Prostate gland (tissue), 2 donors: ENCODE measurements around the gene EPM2AIP1. TPM values are rescaled to one million over a fixed set of nuclear protein-coding genes. Genes with fewer than 3 reads are reported as not detected.

Experiments
- DNase-seq: peaks from one replicate; pipeline ENCODE4 v3.0.0-alpha.2; 2019; ENCODE audit warnings: low spot score
- H3K27ac ChIP-seq, 2 donors: fragments of 200-600 bp; sonication (generic); 2 replicates each; pipeline ENCODE4 v1.5.1; 2017 to 2019
- H3K27me3 ChIP-seq: fragments of 200-600 bp; sonication (generic); replicated peaks from 2 replicates; pipeline ENCODE4 v1.5.1; 2019; ENCODE audit not compliant: insufficient read depth
- H3K36me3 ChIP-seq, 2 donors: fragments of 200-600 bp; sonication (generic); 1 replicate in 1 of 2; 2 replicates in 1 of 2; pipeline versions ENCODE4 v1.5.1 to v1.8.1; 2017 to 2019
- H3K4me1 ChIP-seq: fragments of 200-600 bp; sonication (generic); replicated peaks from 2 replicates; pipeline ENCODE4 v1.5.1; 2019
- H3K4me3 ChIP-seq, 2 donors: fragments of 200-600 bp; sonication (generic); 2 replicates each; pipeline ENCODE4 v1.5.1; 2017 to 2019
- H3K9me3 ChIP-seq: fragments of 200-600 bp; sonication (generic); 2 replicates; pipeline ENCODE4 v1.5.1; 2017
- POLR2A ChIP-seq: fragments of 450-650 bp; IDR thresholded peaks from one replicate; pipeline ENCODE4 v1.6.1; 2016; ENCODE audit warnings: antibody characterized with exemption, mild to moderate bottlenecking
- POLR2AphosphoS5 ChIP-seq: sonication (generic); formaldehyde crosslinking; IDR thresholded peaks from one replicate; pipeline ENCODE4 v1.6.1; 2017; ENCODE audit warnings: antibody characterized with exemption
- WGBS: methylation state at CpG from one replicate; pipeline ENCODE4 v1.1.5; 2018; 5-methylcytosine and 5-hydroxymethylcytosine counted together
- intact Hi-C: fragments of 100-400 bp; cut with DNase I; formaldehyde crosslinking; loops from one replicate; pipeline ENCODE4 v1.14.2; 2022
- total RNA-seq, 2 donors: library from RNA; depleted of rRNA; stranded (reverse); fragments of >200 nt; gene quantifications; one replicate each; pipeline ENCODE4 v1.1.0, GENCODE V29; 2016
- TF ChIP-seq, protein P1 (sequence below), 4 experiments: fragments of 200-600 bp in 2 of 4; fragments of 450-650 bp in 2 of 4; sonication (generic) in 2 of 4; IDR thresholded peaks; 1 replicate in 3 of 4; 2 replicates in 1 of 4; pipeline ENCODE4 v1.5.1; 2016 to 2019; ENCODE audit warnings: antibody characterized with exemption in 4 of 4, mild to moderate bottlenecking in 2 of 4, moderate library complexity in 2 of 4

Gene EPM2AIP1
- total RNA-seq, 2 donors from 2014 or later, result 13.8 to 14.2 TPM

DNA sequence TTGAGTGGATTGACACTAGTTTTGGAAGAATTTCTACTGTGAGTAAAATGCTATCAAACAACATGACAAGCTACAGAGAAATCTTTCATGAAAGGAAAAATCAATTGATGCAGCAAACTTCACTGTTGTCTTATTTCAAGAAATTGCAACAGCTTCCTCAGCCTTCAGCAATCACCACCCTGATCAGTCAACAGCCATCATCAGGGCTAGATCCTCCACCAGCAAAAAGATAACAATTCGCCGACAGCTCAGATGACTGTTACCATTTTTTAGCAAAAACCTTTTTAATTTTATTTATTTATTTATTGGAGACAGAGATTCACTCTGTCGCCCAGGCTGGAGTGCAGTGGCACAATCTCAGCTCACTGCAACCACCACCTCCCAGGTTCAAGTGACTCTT, 44.4 kb upstream of the EPM2AIP1 start:
- H3K36me3 ChIP-seq, result peaks cover 0 to 7% of the 10 kb centered on the region in 2 donors
- 95% methylated on average over 3 of the region's 3 CpGs for WGBS
- no peaks in the 10 kb centered on the region for H3K9me3 ChIP-seq

DNA sequence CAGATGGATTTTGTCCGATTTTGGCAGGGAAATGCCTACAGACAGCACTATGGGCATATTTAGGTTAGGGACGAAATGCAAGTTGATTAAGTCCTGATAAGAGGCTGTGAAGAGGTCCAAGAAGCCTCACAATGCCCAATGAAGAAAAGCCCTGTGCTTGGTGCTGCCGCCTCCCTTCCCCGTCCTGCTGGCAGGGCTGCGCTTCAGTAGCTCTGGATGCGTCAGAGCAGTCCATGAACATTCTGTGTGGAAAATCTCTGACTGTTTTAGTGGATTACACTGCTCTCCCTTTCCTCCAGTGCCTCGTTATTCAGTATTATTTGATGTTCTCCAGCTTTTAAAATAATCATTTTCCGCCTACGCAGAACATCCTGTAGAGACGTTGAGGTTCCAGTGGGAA, 40.0 kb upstream of the EPM2AIP1 start:
- peak; percentile 31 for DNase-seq
- no peaks in the 10 kb centered on the region for H3K36me3 ChIP-seq
- H3K4me1 ChIP-seq, result peaks cover 9% of the 10 kb centered on the region
- H3K9me3 ChIP-seq, result no peaks in the 10 kb centered on the region
- peak; percentile 67 for TF ChIP-seq POLR2AphosphoS5
- TF ChIP-seq, protein P1, sequence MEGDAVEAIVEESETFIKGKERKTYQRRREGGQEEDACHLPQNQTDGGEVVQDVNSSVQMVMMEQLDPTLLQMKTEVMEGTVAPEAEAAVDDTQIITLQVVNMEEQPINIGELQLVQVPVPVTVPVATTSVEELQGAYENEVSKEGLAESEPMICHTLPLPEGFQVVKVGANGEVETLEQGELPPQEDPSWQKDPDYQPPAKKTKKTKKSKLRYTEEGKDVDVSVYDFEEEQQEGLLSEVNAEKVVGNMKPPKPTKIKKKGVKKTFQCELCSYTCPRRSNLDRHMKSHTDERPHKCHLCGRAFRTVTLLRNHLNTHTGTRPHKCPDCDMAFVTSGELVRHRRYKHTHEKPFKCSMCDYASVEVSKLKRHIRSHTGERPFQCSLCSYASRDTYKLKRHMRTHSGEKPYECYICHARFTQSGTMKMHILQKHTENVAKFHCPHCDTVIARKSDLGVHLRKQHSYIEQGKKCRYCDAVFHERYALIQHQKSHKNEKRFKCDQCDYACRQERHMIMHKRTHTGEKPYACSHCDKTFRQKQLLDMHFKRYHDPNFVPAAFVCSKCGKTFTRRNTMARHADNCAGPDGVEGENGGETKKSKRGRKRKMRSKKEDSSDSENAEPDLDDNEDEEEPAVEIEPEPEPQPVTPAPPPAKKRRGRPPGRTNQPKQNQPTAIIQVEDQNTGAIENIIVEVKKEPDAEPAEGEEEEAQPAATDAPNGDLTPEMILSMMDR (IDR thresholded peaks at IDR 0.05), result no peak
- peak overlapping the region; percentile 50 to 83 for H3K27ac ChIP-seq
- intact Hi-C loops, result no loop called here
- WGBS, result 38% methylated on average over 10 of the region's 10 CpGs
- H3K27me3 ChIP-seq, result no peaks in the 10 kb centered on the region
- no peak overlapping the region for H3K4me3 ChIP-seq

More for the DNA sequence above, 44.4 kb upstream of the EPM2AIP1 start:
- H3K4me1 ChIP-seq, result no peaks in the 10 kb centered on the region
- no peak overlapping the region for H3K4me3 ChIP-seq
- DNase-seq, result no peak
- H3K27ac ChIP-seq, result peak overlapping the region in 1 of 2 donors; percentile 62
- H3K27me3 ChIP-seq, result no peaks in the 10 kb centered on the region
- TF ChIP-seq, protein P1 (IDR thresholded peaks at IDR 0.05), result no peak
- TF ChIP-seq POLR2AphosphoS5, result no peak
- no peak for TF ChIP-seq POLR2A
- intact Hi-C loops, result no loop called here

DNA sequence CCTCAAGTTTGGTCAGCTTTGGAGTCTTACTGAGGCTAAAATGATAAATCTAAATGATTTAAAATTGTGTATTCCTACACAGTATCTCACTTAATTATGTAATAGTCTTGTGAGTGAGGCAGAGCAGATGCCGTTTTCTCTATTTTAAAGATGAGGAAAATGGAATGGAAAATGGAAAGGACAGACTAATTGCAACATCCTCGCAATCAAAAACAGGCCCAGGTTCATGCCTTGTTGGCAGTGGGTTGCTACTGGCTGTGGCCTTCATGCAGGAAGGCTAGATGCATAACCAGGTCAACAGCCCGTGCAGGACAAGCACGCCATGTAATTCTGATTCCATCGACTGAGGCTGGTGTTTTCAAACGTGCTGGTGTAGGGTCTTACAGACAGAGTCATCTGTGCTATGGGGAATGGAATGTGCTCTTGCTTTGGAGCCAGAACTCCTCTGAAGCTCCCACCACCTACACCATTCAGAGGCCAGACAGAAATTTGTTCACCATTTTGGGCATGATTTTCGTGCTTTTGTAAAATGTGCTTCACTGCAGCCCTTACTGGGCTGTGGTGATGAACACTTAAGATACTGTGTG, 38.3 kb upstream of the EPM2AIP1 start:
- H3K4me1 ChIP-seq, result peaks cover 9% of the 10 kb centered on the region
- no peak for DNase-seq
- WGBS, result 62% methylated on average over 7 of the region's 7 CpGs
- intact Hi-C loops, result no loop called here
- TF ChIP-seq, protein P1 (IDR thresholded peaks at IDR 0.05), result no peak
- TF ChIP-seq POLR2A, result no peak
- TF ChIP-seq POLR2AphosphoS5, result no peak
- no peaks in the 10 kb centered on the region for H3K36me3 ChIP-seq
- H3K27ac ChIP-seq, result peak overlapping the region; percentile 57 to 83
- H3K4me3 ChIP-seq, result no peak overlapping the region
- H3K27me3 ChIP-seq, result no peaks in the 10 kb centered on the region
- no peaks in the 10 kb centered on the region for H3K9me3 ChIP-seq

DNA sequence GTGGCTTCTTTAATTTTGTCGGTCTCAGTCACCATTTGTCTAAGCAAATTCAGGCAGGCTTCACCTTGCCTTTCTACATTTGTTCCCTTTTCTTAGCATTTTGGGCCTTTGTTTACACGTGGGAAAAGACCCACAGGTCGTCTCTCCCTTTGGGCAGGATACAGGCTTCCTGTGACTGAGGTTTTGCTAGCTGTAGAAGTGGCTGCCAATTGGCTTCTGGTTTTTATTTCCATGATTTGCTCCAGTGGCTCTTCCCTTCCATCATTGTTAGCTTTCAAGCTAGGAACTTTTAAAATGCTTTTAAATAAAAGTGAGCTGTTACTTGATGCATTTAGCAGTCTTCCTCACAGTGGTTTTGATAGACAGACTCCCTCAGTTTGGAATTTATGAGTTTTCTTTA, 37.7 kb upstream of the EPM2AIP1 start:
- H3K9me3 ChIP-seq, result no peaks in the 10 kb centered on the region
- TF ChIP-seq, protein P1 (IDR thresholded peaks at IDR 0.05), result no peak
- TF ChIP-seq POLR2AphosphoS5, result no peak
- TF ChIP-seq POLR2A, result no peak
- DNase-seq, result no peak
- H3K27me3 ChIP-seq, result no peaks in the 10 kb centered on the region
- no peaks in the 10 kb centered on the region for H3K36me3 ChIP-seq
- H3K4me3 ChIP-seq, result no peak overlapping the region
- peaks cover 9% of the 10 kb centered on the region for H3K4me1 ChIP-seq
- H3K27ac ChIP-seq, result peak overlapping the region; percentile 57 to 83
- intact Hi-C loops, result no loop called here
- WGBS, result 14% methylated on average over 3 of the region's 3 CpGs

DNA sequence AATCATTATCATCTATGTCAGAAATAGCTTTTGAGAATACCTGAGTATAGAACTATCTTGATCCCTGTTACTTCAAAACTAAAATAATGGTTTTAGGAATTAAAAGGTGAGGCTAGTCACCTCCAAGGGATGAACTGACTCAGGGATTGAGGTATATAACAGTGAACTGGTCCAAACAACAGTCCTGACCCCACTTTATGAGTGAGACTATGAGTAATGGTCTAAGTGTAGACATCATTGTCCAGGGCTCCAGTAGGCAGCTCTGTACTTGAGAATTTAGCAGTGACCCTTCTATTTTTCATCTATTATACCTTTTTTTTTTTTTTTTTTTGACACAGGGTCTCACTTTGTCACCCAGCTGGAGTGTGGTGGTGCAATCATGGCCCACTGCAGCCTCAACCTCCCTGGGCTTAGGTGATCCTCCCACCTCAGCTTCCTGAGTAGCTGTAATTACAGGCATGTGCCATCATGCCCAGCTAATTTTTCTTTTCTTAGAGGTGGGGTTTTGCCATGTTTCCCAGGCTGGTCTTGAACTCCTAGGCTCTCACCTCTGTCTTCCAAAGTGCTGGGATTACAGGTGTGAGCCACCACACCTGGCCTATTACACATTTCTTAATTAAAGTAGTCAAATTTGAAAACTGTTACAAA, 36.7 kb upstream of the EPM2AIP1 start:
- H3K27me3 ChIP-seq, result no peaks in the 10 kb centered on the region
- intact Hi-C loops, result no loop called here
- no peak for DNase-seq
- no peak overlapping the region for H3K4me3 ChIP-seq
- peaks cover 9% of the 10 kb centered on the region for H3K4me1 ChIP-seq
- TF ChIP-seq, protein P1 (IDR thresholded peaks at IDR 0.05), result no peak
- TF ChIP-seq POLR2AphosphoS5 (no peak), POLR2A (no peak)
- no peaks in the 10 kb centered on the region for H3K36me3 ChIP-seq
- no peaks in the 10 kb centered on the region for H3K9me3 ChIP-seq
- peak overlapping the region; percentile 57 to 83 for H3K27ac ChIP-seq
